C4-2B (cell line): ENCODE results near the gene DOLK.

Experiments
- CTCF ChIP-seq: fragments of 450-650 bp; conservative IDR thresholded peaks from 2 replicates; pipeline ENCODE4 v1.5.1; 2017; ENCODE audit warnings: mild to moderate bottlenecking
- ZFX ChIP-seq: fragments of 450-650 bp; IDR thresholded peaks from 2 replicates; pipeline ENCODE4 v1.6.1; 2017

- TF ChIP-seq CTCF (no peak), ZFX (no peak)
Observed at GRCh38 chr9:128940271-128940921, 7.0 kb downstream of the DOLK start.
